Ishikawa (cell line): Measurements from ENCODE around the gene RIPK3.

ENCODE experiments used
- CEBPB ChIP-seq: IDR thresholded peaks from 2 replicates; pipeline ENCODE4 v1.6.1; 2012
- CREB1 ChIP-seq: IDR thresholded peaks from 2 replicates; pipeline ENCODE4 v1.6.1; 2012; ENCODE audit warnings: low read depth
- EGR1 ChIP-seq: IDR thresholded peaks from 2 replicates; pipeline ENCODE4 v1.6.1; 2012
- EP300 ChIP-seq: IDR thresholded peaks from 2 replicates; pipeline ENCODE4 v1.6.1; 2012; ENCODE audit warnings: borderline replicate concordance
- FOXM1 ChIP-seq: IDR thresholded peaks from 2 replicates; pipeline ENCODE4 v1.6.1; 2012; ENCODE audit warnings: low read depth, borderline replicate concordance
- MAX ChIP-seq: IDR thresholded peaks from 2 replicates; pipeline ENCODE4 v1.6.1; 2012
- NFIC ChIP-seq: IDR thresholded peaks from 2 replicates; pipeline ENCODE4 v1.6.1; 2012
- RAD21 ChIP-seq: IDR thresholded peaks from 2 replicates; pipeline ENCODE4 v1.6.1; 2012; ENCODE audit warnings: low read depth
- REST ChIP-seq: IDR thresholded peaks from 2 replicates; pipeline ENCODE4 v1.6.1; 2012; ENCODE audit warnings: low read depth, mild to moderate bottlenecking
- TAF1 ChIP-seq: IDR thresholded peaks from 2 replicates; pipeline ENCODE4 v1.6.1; 2012; ENCODE audit warnings: low read depth, mild to moderate bottlenecking
- TCF12 ChIP-seq: IDR thresholded peaks from 2 replicates; pipeline ENCODE4 v1.6.1; 2012; ENCODE audit warnings: low read depth
- TEAD4 ChIP-seq: IDR thresholded peaks from 2 replicates; pipeline ENCODE4 v1.6.1; 2012
- USF1 ChIP-seq: IDR thresholded peaks from 2 replicates; pipeline ENCODE4 v1.6.1; 2012
- YY1 ChIP-seq: IDR thresholded peaks from 2 replicates; pipeline ENCODE4 v1.6.1; 2012; ENCODE audit warnings: low read depth
- ZBTB7A ChIP-seq: IDR thresholded peaks from 2 replicates; pipeline ENCODE4 v1.6.1; 2012; ENCODE audit warnings: low read depth

Gene RIPK3

GRCh38 chr14:24337824-24338175, 2.0 kb downstream of the RIPK3 start:
- TF ChIP-seq EGR1 (no peak), FOXM1 (no peak), TCF12 (no peak)

- TF ChIP-seq ZBTB7A (no peak), MAX (no peak), TEAD4 (no peak), EP300 (no peak), TCF12 (no peak), USF1 (no peak), NFIC (no peak), YY1 (no peak), CREB1 (no peak), EGR1 (no peak), FOXM1 (no peak), TAF1 (no peak), REST (no peak), RAD21 (no peak), CEBPB (no peak)
Measured at GRCh38 chr14:24337144-24337823, 2.5 kb downstream of the RIPK3 start.

GRCh38 chr14:24335461-24336171, 4.2 kb downstream of the RIPK3 start:
- TF ChIP-seq FOXM1 (no peak), ZBTB7A (no peak), TEAD4 (no peak)

GRCh38 chr14:24334431-24335291, 5.1 kb downstream of the RIPK3 start, which contains the start of gene ADCY4:
Gene ADCY4, minus strand, starts transcription at chr14:24335071. Its CDS starts 419 bp downstream, at chr14:24334652.
- TF ChIP-seq ZBTB7A = no peak
- TF ChIP-seq EP300 = no peak
- TF ChIP-seq USF1 = no peak
- no peak for TF ChIP-seq NFIC
- TF ChIP-seq EGR1 = no peak
- TF ChIP-seq RAD21 = no peak
- no peak for TF ChIP-seq CEBPB
- no peak for TF ChIP-seq REST

GRCh38 chr14:24332268-24332993, 7.4 kb downstream of the RIPK3 start:
- TF ChIP-seq MAX (peak; percentile 95), CEBPB (0 out of 2 replicates have a peak, but pooled peaks have one; percentile 42), RAD21 (peak; percentile 51), ZBTB7A (no peak), FOXM1 (no peak), TCF12 (no peak)
